MM.1S (cell line): ENCODE results near the gene NT5M.
"Not testable (repeated sequence)": the region's sequence is repeated elsewhere in the genome, so short reads cannot be mapped to it uniquely, and the experiment has no call there.

Experiments used
- DNase-seq: peaks from one replicate; pipeline ENCODE4 v3.0.0-alpha.2; 2015
- H2AFZ ChIP-seq: fragments of 300-600 bp; sonication (generic); 2 replicates; pipeline ENCODE4 v1.6.0; 2016; ENCODE audit warnings: antibody characterized with exemption, low read length
- H3F3A ChIP-seq: fragments of 300-600 bp; sonication (generic); 2 replicates; pipeline ENCODE4 v1.6.1; 2016; ENCODE audit warnings: mild to moderate bottlenecking, antibody characterized with exemption, low read length, moderate library complexity, mixed read lengths; ENCODE audit not compliant: insufficient read depth
- H3K27ac ChIP-seq: fragments of 300-600 bp; sonication (generic); 2 replicates; pipeline ENCODE4 v1.5.1; 2016; ENCODE audit warnings: mild to moderate bottlenecking, low read length
- H3K27me3 ChIP-seq: fragments of 300-600 bp; sonication (generic); replicated peaks from 2 replicates; pipeline ENCODE4 v1.6.0; 2016; ENCODE audit warnings: low read length; ENCODE audit not compliant: insufficient read depth
- H3K36me3 ChIP-seq: fragments of 300-600 bp; sonication (generic); replicated peaks from 2 replicates; pipeline ENCODE4 v1.6.1; 2016; ENCODE audit warnings: mild to moderate bottlenecking, low read length, mixed read lengths; ENCODE audit not compliant: insufficient read depth
- H3K4me1 ChIP-seq: fragments of 300-600 bp; sonication (generic); 2 replicates; pipeline ENCODE4 v1.6.1; 2016; ENCODE audit warnings: low read length, mixed read lengths
- H3K4me2 ChIP-seq: fragments of 300-600 bp; sonication (generic); 2 replicates; pipeline ENCODE4 v1.6.0; 2016; ENCODE audit warnings: low read depth, low read length
- H3K4me3 ChIP-seq: fragments of 300-600 bp; sonication (generic); 2 replicates; pipeline ENCODE4 v1.5.1; 2016; ENCODE audit warnings: low read length, mixed read lengths
- H3K79me2 ChIP-seq: fragments of 300-600 bp; sonication (generic); 2 replicates; pipeline ENCODE4 v1.6.1; 2016; ENCODE audit warnings: mixed run types, low read length, mixed read lengths
- H3K9ac ChIP-seq: fragments of 300-600 bp; sonication (generic); 2 replicates; pipeline ENCODE4 v1.6.1; 2016; ENCODE audit warnings: low read length, mixed read lengths
- H3K9me2 ChIP-seq: fragments of 300-600 bp; sonication (generic); replicated peaks from 2 replicates; pipeline ENCODE4 v1.6.1; 2016; ENCODE audit warnings: mild to moderate bottlenecking, low read length, mixed read lengths; ENCODE audit not compliant: insufficient read depth
- H3K9me3 ChIP-seq: fragments of 300-600 bp; sonication (generic); replicated peaks from 2 replicates; pipeline ENCODE4 v1.6.1; 2016; ENCODE audit warnings: mild to moderate bottlenecking, low read length, mixed read lengths; ENCODE audit not compliant: insufficient read depth
- H4K20me1 ChIP-seq: fragments of 300-600 bp; sonication (generic); 2 replicates; pipeline ENCODE4 v1.6.1; 2016; ENCODE audit warnings: mild to moderate bottlenecking, low read length, moderate library complexity, mixed read lengths; ENCODE audit not compliant: insufficient read depth
- CTCF ChIP-seq: fragments of 300-600 bp; sonication (generic); IDR thresholded peaks from 2 replicates; pipeline ENCODE4 v1.5.1; 2016; ENCODE audit warnings: antibody characterized with exemption, low read length, mixed read lengths
- EZH2 ChIP-seq: fragments of 300-600 bp; sonication (generic); optimal IDR thresholded peaks from 2 replicates; pipeline ENCODE3; 2017; ENCODE audit warnings: low read depth, mild to moderate bottlenecking, antibody characterized with exemption, low read length, mixed read lengths
- EZH2phosphoT487 ChIP-seq: fragments of 300-600 bp; sonication (generic); IDR thresholded peaks from 2 replicates; pipeline ENCODE4 v1.6.1; 2018; ENCODE audit warnings: antibody characterized with exemption, low read length

The NT5M gene

GRCh38 chr17:17264430-17264829 lies 38.7 kb upstream of the NT5M start:
- Histone ChIP-seq H3K36me3 (peaks cover 14% of the 10 kb centered on the region), H3K4me3 (no peak overlapping the region), H4K20me1 (no peaks in the 10 kb centered on the region), H2AFZ (no peak overlapping the region), H3K9me3 (no peaks in the 10 kb centered on the region), H3K4me2 (no peak overlapping the region), H3K27ac (no peak overlapping the region), H3K9me2 (no peaks in the 10 kb centered on the region), H3K79me2 (peaks cover 21% of the 10 kb centered on the region), H3K27me3 (no peaks in the 10 kb centered on the region), H3K4me1 (no peaks in the 10 kb centered on the region), H3K9ac (no peak overlapping the region), H3F3A (no peaks in the 10 kb centered on the region)
- TF ChIP-seq EZH2phosphoT487 (no peak), CTCF (no peak), EZH2 (no peak)
- DNase-seq: no peak

GRCh38 chr17:17269926-17270773 lies 33.0 kb upstream of the NT5M start:
- peaks cover 58% of the 10 kb centered on the region for H3K79me2 ChIP-seq
- H3K4me2 ChIP-seq: no peak overlapping the region
- H3K4me3 ChIP-seq: no peak overlapping the region
- no peaks in the 10 kb centered on the region for H3F3A ChIP-seq
- DNase-seq: peak; percentile 18
- H3K9ac ChIP-seq: no peak overlapping the region
- H3K9me2 ChIP-seq: no peaks in the 10 kb centered on the region
- no peaks in the 10 kb centered on the region for H4K20me1 ChIP-seq
- no peaks in the 10 kb centered on the region for H3K9me3 ChIP-seq
- peaks cover 8% of the 10 kb centered on the region for H3K36me3 ChIP-seq
- no peaks in the 10 kb centered on the region for H3K4me1 ChIP-seq
- no peak overlapping the region for H3K27ac ChIP-seq
- H2AFZ ChIP-seq: no peak overlapping the region
- H3K27me3 ChIP-seq: no peaks in the 10 kb centered on the region
- TF ChIP-seq EZH2: no peak
- TF ChIP-seq CTCF: peak; percentile 42

GRCh38 chr17:17275971-17276370 lies 27.2 kb upstream of the NT5M start:
- H3K36me3 ChIP-seq: peaks cover 8% of the 10 kb centered on the region; the same call in 1 of the 2 replicates
- peaks cover 96% of the 10 kb centered on the region for H3K79me2 ChIP-seq
- H4K20me1 ChIP-seq: peaks cover 41% of the 10 kb centered on the region
- no peak overlapping the region for H3K4me2 ChIP-seq
- H3K27ac ChIP-seq: no peak overlapping the region
- DNase-seq: no peak
- TF ChIP-seq CTCF (no peak), EZH2phosphoT487 (no peak), EZH2 (no peak)
- peaks cover 3% of the 10 kb centered on the region for H3F3A ChIP-seq
- H3K9ac ChIP-seq: no peak overlapping the region
- H3K4me1 ChIP-seq: peaks cover 15% of the 10 kb centered on the region
- no peaks in the 10 kb centered on the region for H3K27me3 ChIP-seq
- no peaks in the 10 kb centered on the region for H3K9me2 ChIP-seq
- no peak overlapping the region for H2AFZ ChIP-seq
- H3K4me3 ChIP-seq: no peak overlapping the region
- H3K9me3 ChIP-seq: no peaks in the 10 kb centered on the region

GRCh38 chr17:17277431-17277830 lies 25.7 kb upstream of the NT5M start:
- H3K4me1 ChIP-seq: peaks cover 18% of the 10 kb centered on the region
- not testable (repeated sequence) for H3K27ac ChIP-seq, H3K36me3 ChIP-seq, H3K9me2 ChIP-seq, H3K4me2 ChIP-seq, H3K9me3 ChIP-seq, H2AFZ ChIP-seq, DNase-seq, H3K27me3 ChIP-seq, H3K9ac ChIP-seq, H3F3A ChIP-seq, H3K4me3 ChIP-seq
- peaks cover 41% of the 10 kb centered on the region for H4K20me1 ChIP-seq
- peaks cover 85% of the 10 kb centered on the region for H3K79me2 ChIP-seq
